GM18526 (cell line): ENCODE results near the gene POLD4.

Source experiments
- POLR2A ChIP-seq: IDR thresholded peaks from 3 replicates; pipeline ENCODE4 v1.6.1; 2011; ENCODE audit not compliant: insufficient read length; ENCODE audit errors: extremely low read depth

Gene POLD4

DNA sequence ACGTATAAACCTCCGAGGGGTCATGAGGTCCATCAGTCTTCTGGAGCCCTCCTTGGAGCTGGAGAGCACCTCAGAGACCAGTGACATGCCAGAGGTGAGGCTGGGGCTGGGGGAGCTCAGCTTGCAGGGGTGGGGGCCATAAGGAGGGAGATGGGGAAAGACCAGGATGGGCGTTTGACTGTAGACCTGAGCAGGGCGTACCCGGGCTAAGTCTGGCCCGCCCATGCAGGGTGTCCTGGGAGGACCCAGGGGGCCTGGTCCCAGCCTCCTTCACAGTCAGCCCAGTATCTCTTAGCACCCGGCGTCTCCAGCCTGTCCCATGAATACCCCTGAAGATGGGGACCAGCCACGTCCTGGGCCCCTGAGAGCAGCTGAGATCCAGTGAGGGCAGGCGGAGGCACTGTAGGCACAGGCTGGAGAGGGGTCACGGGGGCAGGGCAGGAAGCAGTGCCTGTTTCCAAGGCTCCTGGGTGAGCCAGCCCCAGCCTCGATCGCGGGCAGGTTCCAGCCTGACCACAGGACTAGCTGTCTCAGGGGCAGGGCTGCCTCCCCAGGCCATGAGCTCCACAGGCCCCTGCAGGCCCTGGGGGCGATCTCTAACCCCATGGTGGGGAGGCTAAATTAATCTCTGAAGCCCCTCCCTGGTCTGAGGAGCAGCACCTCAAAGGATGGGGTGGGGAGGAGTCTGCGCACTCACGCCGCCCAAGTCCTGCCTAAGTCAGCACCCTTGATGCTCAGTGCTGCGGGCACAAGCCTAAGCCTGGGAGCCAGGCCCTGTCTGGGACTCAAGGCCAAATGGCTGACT lies 42.9 kb downstream of the POLD4 start:
- TF ChIP-seq POLR2A, result no peak

DNA sequence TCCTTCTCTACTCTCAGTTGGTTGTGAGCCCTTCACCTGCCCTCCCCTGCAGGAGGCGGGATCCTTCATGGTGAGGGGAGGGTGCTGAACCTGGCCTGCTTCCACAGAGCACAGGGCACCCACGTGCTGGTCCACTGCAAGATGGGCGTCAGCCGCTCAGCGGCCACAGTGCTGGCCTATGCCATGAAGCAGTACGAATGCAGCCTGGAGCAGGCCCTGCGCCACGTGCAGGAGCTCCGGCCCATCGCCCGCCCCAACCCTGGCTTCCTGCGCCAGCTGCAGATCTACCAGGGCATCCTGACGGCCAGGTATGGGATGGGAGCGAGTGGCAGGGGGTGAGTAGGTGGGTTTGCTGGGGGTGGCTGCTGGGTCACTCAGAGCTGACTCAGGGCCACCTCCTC lies 43.7 kb downstream of the POLD4 start:
- TF ChIP-seq POLR2A, result no peak

DNA sequence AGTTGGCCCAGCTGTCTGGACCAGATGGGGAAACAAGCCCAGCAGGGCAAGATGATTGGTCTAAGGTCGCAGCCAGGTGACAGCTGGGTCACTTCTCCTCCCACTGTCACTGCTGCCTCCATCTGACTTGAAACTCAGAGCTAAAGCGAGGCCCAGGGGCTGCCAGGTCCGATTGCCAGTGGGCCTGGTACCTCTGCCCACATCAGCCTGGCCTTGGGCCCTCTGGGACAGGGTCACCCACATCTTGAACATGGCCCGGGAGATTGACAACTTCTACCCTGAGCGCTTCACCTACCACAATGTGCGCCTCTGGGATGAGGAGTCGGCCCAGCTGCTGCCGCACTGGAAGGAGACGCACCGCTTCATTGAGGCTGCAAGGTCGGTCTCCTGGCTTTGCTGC lies 44.2 kb downstream of the POLD4 start:
- TF ChIP-seq POLR2A, result no peak

DNA sequence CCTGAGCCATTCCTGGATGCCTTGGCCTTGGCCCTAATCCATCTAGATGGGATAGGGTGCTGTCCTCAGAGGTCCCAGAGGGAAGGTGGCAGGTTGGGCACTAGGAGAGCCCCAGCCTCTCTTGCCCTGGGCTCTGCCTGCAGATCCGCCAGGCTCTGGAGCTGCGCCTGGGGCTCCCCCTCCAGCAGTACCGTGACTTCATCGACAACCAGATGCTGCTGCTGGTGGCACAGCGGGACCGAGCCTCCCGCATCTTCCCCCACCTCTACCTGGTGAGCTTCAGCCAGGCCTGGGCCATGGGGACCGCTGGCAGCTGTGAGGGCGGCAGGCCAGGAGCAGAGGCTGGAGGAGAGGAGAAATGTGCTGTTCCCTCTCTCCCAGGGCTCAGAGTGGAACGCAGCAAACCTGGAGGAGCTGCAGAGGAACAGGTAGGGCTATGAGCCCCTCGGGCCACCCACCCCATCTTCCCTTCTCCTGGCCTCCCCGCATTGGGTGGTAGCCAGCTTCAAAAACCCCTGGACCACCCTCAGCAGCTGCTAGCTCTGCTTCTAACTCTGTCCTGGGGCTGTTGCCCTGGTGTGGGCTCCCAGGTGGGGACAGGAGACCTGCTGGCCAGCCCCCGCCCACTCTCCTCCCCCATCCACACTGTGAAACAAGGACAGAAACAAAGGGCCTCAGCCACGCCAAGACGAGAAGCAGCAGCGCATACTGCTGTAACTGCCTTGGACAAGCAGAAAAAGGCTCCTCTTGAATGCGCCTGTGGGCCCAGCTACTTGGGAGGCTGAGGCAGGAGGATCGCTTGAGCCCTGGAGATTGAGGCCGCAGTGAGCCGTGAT lies 45.1 kb downstream of the POLD4 start:
- no peak for TF ChIP-seq POLR2A

DNA sequence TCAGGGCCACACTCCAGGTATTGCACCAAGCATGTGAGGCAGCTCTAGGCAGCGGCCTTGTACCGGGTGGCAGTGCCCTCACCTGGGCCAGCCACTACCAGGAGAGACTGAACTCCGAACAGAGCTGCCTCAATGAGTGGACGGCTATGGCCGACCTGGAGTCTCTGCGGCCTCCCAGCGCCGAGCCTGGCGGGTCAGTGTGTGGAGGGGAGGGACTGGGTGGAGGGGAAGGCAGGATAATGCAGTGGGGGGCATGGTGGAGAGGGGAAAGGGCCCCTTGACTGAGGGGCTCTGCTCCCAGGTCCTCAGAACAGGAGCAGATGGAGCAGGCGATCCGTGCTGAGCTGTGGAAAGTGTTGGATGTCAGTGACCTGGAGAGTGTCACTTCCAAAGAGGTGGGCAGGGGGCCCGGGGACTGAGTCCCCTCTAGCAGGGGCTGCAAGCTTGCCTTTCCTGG lies 45.8 kb downstream of the POLD4 start:
- TF ChIP-seq POLR2A, result no peak

DNA sequence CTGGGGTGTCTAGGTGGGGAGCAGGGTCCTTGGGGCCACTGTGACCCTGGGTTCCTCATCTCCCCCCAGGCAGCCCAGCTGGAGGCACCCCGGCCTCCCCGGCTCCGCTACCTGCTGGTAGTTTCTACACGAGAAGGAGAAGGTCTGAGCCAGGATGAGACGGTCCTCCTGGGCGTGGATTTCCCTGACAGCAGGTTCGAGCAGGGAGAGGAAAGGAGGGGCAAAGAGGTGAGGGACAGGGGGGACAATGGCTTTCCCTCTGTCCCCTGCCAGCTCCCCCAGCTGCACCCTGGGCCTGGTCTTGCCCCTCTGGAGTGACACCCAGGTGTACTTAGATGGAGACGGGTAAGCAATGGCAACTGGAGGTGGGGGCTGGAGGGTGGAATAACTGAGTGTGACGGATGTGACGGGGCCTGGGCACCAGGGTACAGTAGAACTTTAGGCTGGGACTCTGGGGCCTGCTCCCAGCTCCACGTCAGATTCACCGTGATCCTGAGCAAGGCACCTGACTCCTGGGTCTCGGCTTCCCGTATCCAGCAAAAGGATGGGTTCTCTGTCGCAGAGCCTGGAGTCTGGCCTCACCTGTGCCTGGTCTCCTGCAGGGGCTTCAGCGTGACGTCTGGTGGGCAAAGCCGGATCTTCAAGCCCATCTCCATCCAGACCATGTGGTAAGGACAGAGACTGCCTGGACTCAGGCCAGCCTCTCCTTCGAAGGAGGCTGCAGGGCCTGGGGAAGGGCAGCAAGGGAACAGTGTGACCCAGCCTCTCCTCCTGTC lies 46.4 kb downstream of the POLD4 start:
- no peak for TF ChIP-seq POLR2A

DNA sequence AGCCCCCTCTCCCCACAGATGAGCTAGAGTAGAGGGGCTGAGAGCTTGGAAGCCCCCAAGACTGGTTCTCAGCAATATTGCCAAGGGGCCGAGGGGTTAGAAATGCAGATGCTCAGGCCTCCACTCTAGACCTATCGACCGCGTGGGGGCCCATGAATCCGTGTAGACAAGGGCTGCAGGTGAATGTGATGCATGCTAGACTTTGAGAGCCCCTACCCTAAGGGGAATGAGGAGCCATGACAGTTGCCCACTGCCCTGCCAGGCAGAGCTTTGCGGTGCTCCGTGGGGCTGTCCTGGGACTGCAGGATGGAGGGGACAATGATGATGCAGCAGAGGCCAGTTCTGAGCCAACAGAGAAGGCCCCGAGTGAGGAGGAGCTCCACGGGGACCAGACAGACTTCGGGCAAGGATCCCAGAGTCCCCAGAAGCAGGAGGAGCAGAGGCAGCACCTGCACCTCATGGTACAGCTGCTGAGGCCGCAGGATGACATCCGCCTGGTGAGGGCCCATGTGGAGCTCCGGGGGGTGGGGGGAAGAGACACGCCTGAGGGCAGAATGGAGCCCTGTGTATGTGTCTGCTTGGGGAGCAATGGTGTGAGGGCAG lies 48.7 kb downstream of the POLD4 start:
- no peak for TF ChIP-seq POLR2A

DNA sequence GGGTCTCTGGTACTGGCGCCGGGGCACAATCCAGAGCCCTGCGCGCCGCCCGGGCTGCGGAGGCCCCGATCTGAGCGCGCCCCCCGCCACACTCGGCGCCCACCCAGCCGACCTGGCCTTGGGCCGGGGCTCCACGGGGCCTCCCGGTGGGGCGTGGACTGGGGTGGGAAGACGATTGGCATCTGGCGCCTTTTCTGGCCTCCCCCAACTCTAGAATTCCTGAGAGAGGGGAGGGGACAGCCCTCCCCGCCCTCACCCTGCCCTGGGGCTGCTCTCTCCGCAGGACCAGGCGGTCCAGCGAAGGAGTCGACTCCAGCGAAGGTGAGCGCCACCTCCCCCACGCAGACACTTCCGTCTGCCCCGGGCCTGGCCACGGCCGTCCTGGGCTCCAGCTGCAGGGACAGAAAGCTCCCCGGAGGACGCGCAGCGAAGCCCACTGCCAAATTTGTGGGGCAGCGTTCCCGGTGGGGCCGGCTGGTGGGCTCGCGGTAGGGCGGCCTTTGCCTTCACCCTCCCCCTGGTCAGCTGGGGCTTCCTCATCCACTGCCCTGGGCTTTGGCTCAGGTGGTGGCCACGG lies 49.4 kb downstream of the POLD4 start:
- no peak for TF ChIP-seq POLR2A

DNA sequence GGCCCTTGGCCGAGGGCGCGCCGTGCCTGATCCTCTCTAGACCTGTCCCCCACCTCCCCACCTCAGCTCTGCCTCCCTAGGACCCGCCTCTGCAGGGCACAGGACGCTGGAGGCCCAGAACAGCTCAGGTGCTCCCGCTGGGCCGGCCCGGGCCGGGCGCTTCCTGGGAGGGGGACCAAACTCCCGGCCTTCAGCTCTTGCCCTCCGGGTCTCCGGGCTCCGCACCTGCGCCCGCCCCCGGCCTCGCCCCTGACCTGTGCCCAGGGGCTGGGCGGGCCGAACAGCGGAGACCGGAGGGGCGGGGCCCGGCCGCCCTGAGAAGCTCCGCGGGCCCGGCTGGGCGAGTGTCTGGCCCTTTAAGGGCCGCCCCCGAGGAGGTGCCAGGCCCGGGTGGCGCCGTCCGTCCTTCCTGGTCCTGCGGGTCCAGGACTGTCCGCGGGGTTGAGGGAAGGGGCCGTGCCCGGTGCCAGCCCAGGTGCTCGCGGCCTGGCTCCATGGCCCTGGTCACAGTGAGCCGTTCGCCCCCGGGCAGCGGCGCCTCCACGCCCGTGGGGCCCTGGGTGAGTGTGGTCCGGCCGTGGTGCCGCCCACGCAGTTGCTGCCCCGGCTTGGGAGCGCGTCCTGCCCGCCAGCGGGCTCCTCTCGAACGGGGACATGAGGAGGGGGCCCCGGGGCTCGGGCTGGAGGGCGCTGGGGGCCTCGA lies 50.1 kb downstream of the POLD4 start, which contains the start of gene SSH3:
TSS of gene SSH3 (plus strand) at position 399 of the 703 bp plus-strand sequence. CDS start at position 495, 96 bp downstream.
- TF ChIP-seq POLR2A, result no peak

DNA sequence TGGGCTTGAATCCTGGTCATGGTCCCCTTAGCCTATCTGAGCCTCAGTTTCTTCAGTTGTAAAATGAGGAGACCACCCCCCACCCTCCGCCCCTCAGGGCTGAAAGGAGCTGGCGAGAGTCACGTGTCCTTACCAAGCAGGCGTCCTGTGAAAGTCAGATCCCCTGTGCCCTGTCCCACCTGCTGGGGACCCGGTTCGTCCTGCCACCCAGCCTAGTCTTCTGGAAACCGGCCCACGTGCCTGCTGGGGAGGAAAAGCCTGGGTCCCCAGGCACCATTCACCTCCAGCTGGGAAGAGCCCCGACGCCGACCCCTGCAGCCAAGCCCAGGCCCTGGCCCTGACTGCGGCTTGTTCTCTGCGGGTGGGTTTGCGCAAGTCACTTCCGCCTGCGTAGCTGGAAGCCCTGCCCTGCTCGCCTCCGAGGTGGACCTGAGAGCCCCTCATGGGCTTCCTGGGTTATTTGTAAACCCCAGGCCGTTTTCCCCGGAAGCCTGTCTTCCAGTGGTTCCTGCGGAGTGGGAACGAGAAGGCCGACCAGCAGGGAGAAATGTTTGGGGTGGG lies 50.7 kb downstream of the POLD4 start:
- TF ChIP-seq POLR2A, result no peak

DNA sequence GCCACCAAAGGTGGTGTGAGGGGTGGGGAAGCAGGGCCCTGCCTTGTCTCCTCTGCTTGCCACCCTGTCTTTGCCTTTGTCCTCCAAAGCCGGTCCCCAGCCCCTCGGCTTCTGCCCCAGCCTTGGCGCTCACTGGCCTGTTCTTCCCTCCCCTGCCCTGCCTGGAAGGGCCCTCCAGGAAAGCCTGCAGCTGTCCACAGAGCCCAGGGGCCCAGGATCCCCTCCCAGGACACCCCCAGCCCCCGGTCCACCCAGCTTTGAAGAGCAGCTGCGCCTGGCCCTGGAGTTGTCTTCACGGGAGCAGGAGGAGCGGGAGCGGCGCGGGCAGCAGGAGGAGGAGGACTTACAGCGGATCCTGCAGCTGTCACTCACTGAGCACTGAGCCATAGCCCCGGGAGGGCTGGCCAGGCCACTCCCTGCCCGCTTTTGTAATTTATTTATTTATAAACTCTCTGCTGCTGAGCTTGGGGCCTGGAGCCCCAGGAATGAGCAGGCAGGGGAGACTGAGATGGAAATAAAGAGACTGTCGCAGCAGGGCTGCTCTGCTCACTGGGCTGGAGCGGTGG lies 51.3 kb downstream of the POLD4 start:
- no peak for TF ChIP-seq POLR2A

DNA sequence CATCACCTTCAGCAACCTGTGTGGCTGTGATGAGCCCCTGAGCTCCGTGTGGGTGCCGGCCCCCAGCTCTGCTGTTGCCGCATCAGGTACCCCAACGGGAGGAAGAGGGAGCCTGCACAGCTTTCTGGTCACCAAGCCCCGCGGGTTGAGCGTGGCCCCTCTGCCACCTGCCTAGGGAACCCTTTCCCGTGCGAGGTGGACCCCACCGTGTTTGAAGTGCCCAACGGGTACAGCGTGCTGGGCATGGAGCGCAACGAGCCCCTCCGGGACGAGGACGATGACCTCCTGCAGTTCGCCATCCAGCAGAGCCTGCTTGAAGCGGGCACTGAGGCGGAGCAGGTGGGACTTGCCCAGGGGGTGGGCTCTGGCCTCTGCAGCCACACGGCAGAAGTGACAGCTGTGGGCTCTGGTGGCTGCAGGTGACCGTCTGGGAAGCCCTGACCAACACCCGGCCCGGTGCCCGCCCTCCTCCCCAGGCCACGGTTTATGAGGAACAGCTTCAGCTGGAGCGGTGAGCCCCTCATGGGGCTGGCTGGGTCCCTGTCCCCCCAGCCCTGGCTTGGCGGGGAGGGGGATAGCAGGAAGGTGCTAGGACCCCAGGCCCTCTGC lies 51.9 kb downstream of the POLD4 start:
- no peak for TF ChIP-seq POLR2A
